ENCODE measurements around the gene ELF4. TPM values are rescaled to one million over a fixed set of nuclear protein-coding genes. Genes with fewer than 3 reads are reported as not detected.

The ELF4 gene
- total RNA-seq, 1 experiment from 2014 or later = 0.81 TPM

DNA sequence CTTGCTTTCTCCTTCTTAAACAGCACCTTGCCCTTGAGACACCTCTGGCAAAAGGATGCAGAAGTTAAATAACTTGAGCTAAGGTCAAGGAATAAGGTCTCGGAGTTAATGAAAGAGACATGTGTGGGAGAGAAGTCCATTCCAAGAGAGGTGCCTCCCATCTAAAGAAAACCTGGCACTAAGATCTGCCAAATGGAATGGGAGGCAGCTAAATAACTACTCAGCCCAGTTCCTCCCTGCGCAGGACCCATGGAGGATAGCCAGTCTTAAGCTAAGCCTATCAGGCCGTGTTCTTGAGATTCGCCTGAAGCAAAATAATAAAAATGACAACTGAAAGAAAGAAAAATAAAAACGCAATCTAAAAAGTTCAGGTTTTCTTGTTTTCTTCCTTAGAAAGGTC lies 20.7 kb upstream of the ELF4 start:
- Histone ChIP-seq H3T11ph (ENCODE audit: low read length) (no peak overlapping the region), H3K9ac (ENCODE audit: extremely low read depth, insufficient read length, low read length) (no peak overlapping the region), H3K14ac (ENCODE audit: insufficient read depth, low read length) (no peak overlapping the region), H3K79me1 (ENCODE audit: insufficient read depth, low read depth, low read length, poor library complexity, severe bottlenecking) (no peaks in the 10 kb centered on the region), H4K20me1 (ENCODE audit: control insufficient read depth, insufficient read depth, insufficient read length) (no peaks in the 10 kb centered on the region), H2AFZ (ENCODE audit: low read length) (no peak overlapping the region), H3K27me3 (ENCODE audit: insufficient read depth, low read length) (no peaks in the 10 kb centered on the region), H2BK20ac (ENCODE audit: low read depth, low read length, poor library complexity, severe bottlenecking) (no peak overlapping the region), H2BK120ac (ENCODE audit: low read depth, low read length, poor library complexity, severe bottlenecking) (no peak overlapping the region), H2BK12ac (ENCODE audit: insufficient read length, low read depth, low read length) (no peak overlapping the region), H4K8ac (replicated peaks; ENCODE audit: insufficient read length, low read depth, low read length) (no peak overlapping the region), H3K4me1 (ENCODE audit: insufficient read depth, low read length) (no peaks in the 10 kb centered on the region), H4K91ac (ENCODE audit: insufficient read length, low read depth, low read length) (no peak overlapping the region), H3K56ac (ENCODE audit: insufficient read length, low read depth, low read length) (no peak overlapping the region), H3K23ac (ENCODE audit: insufficient read length, low read depth, low read length) (no peak overlapping the region), H3K9me3 (ENCODE audit: control insufficient read depth, low read depth, low read length) (peaks cover 6% of the 10 kb centered on the region), H3K79me2 (ENCODE audit: insufficient read depth, low read length) (no peaks in the 10 kb centered on the region), H3K4ac (ENCODE audit: low read depth, low read length) (no peak overlapping the region), H3K4me2 (ENCODE audit: insufficient read depth, insufficient read length, low read length) (no peak overlapping the region), H3K18ac (ENCODE audit: insufficient read length, low read depth, low read length) (no peak overlapping the region), H4K5ac (ENCODE audit: insufficient read length, low read depth, low read length) (no peak overlapping the region), H2BK5ac (ENCODE audit: insufficient read length, low read length) (no peak overlapping the region), H3K27ac (ENCODE audit: insufficient read length, low read depth, low read length) (no peak overlapping the region), H2BK15ac (ENCODE audit: low read depth, low read length) (no peak overlapping the region), H2AK5ac (ENCODE audit: insufficient read length, low read length) (no peak overlapping the region), H3K23me2 (ENCODE audit: insufficient read length, low read depth, low read length, poor library complexity, severe bottlenecking) (no peaks in the 10 kb centered on the region)
- H3K4me1 Mint-ChIP-seq = no peaks in the 10 kb centered on the region
- no CpG with 5 or more reads among the region's 5 CpGs for WGBS (ENCODE audit: extremely low coverage, insufficient read length, low lambda C conversion rate)
- no peaks in the 10 kb centered on the region for H3K27me3 Mint-ChIP-seq (ENCODE audit: low read depth)
- no peak overlapping the region for H3K4me3 Mint-ChIP-seq
- peaks cover 30 to 58% (median 38%) of the 10 kb centered on the region in 3 experiments; a peak in 6 of 7 replicates for H3K36me3 Mint-ChIP-seq (ENCODE audit: insufficient read depth in 1 of 3, low read depth in 3 of 3)
- TF ChIP-seq, protein P1, sequence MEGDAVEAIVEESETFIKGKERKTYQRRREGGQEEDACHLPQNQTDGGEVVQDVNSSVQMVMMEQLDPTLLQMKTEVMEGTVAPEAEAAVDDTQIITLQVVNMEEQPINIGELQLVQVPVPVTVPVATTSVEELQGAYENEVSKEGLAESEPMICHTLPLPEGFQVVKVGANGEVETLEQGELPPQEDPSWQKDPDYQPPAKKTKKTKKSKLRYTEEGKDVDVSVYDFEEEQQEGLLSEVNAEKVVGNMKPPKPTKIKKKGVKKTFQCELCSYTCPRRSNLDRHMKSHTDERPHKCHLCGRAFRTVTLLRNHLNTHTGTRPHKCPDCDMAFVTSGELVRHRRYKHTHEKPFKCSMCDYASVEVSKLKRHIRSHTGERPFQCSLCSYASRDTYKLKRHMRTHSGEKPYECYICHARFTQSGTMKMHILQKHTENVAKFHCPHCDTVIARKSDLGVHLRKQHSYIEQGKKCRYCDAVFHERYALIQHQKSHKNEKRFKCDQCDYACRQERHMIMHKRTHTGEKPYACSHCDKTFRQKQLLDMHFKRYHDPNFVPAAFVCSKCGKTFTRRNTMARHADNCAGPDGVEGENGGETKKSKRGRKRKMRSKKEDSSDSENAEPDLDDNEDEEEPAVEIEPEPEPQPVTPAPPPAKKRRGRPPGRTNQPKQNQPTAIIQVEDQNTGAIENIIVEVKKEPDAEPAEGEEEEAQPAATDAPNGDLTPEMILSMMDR (conservative IDR thresholded peaks at IDR 0.05) = no peak
- peaks cover 0 to 69% of the 10 kb centered on the region in 2 experiments; a peak in 2 of 5 replicates for H3K9me3 Mint-ChIP-seq
- DNase-seq = no peak
- no peak overlapping the region for H3K27ac Mint-ChIP-seq

Measured in H9 (cell line).